Cerebellar nuclear complex (tissue), 1 donor: ENCODE measurements around the gene AARSD1.
"Not testable (repeated sequence)": the region's sequence is repeated elsewhere in the genome, so short reads cannot be mapped to it uniquely, and the experiment has no call there.

Experiments used
- DNase-seq, 2 experiments: peaks; one replicate each; lab custom pipeline; 2025; lab: John Stamatoyannopoulos, UW

The AARSD1 gene, protein sequence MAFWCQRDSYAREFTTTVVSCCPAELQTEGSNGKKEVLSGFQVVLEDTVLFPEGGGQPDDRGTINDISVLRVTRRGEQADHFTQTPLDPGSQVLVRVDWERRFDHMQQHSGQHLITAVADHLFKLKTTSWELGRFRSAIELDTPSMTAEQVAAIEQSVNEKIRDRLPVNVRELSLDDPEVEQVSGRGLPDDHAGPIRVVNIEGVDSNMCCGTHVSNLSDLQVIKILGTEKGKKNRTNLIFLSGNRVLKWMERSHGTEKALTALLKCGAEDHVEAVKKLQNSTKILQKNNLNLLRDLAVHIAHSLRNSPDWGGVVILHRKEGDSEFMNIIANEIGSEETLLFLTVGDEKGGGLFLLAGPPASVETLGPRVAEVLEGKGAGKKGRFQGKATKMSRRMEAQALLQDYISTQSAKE

DNA sequence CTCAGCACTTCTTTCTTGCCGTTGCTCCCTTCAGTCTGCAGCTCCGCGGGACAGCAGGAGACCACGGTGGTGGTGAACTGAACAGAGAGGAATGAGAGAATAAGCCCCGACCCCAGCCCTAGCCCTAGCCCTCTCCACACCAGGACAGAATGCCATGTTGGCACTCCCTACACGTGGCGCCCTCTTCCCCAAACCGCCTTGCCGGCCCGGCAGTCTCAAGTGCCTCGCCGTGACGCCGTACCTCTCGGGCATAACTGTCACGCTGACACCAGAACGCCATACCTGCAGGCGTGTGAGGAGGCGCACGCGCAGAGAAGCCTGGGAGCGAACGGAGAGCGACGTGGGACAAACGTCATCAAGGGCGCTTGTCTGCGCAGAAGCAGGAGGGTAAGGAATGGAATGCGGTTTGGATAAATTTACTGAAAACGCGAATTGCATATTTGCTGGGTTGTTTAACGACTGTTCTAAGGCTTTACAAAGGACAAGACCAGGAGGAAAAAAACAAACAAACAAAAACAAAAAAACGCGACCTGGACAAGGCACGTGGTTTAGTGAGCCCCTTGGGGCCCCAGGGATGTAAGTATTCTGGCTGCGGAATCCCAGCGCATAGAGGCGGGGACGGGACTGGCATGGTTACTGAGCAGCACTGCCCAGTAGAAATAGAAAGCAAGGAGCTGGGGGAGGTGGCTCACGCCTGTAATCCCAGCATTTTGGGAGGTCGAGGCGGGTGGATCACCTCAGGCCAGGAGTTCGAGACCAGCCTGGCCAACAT, at the start of gene AARSD1:
Gene AARSD1, minus strand, starts transcription at position 294 of the 772 bp plus-strand sequence. Its CDS starts 14 bp downstream, at position 280.
- peak; percentile 36 to 88 for DNase-seq

DNA sequence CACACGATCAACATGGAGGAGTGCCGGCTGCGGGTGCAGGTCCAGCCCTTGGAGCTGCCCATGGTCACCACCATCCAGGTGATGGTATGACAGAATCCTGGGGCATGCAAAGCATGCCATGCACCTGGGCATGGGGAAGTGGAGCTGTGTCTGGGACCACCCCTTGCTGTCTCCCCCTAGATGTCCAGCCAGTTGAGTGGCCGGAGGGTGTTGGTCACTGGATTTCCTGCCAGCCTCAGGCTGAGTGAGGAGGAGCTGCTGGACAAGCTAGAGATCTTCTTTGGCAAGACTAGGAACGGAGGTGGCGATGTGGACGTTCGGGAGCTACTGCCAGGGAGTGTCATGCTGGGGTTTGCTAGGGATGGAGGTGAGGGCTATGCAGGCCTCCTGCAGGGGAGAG, 49.0 kb upstream of the AARSD1 start:
- no peak for DNase-seq

DNA sequence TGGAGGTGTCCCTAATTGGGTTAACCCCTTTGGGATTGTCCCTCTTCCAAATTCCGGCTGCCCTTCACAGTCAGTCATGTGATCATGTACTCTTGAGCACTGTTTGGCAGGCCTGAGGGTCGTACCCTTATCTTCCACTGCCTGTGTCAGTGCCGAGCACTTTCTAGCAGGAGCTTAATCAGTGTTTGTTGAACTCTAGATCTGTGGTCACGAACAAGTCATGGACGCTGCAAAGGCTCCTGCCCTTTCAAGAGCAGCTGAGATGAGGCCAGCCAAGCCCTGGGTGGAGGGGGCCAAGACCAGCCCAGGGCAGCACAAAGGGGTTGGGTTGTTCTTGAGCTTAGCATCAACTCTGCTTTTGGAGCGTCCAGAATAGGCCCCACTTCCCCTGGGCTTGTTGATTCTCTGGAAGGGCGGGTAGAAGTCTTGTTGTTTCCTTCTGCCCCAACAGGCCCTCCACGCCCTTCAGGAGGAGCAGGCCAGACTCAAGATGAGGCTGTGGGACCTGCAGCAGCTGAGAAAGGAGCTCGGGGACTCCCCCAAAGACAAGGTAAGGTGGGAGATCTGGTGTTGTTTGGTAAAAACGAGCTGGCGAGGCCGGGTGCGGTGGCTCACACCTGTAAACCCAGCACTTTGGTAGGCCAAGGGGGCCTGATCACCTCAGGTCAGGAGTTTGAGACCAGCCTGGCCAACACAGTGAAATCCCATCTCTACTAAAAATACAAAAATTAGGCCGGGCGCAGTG, 47.6 kb upstream of the AARSD1 start:
- no peak for DNase-seq

DNA sequence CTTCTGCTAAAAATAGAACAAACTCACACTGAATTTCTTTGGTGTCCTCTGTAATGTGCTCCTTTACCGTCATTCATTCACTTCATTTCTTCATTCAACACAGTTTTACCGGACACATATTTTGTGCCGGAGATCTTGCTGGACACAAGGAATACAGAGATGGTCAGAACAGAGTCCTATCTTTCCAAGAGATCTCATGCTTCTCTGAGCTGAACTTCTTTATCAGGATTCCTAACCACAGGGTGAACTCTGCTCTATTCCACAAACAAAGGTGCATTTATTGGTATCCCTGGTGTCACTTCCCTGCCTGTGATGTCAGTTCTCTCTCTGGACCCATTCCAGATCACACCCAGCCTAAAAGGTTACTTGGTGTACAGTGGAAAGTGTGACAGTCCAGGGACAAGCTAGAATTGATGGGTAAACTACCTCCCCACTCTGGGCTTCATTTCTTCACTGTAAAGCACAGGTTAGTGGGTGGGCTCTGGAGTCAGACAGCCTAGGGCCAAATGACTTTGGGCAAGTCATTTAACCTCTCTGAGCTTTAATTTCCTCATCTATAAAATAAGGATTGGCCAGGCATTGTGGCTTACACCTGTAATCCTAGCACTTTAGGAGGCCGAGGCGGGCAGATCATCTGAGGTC, 46.5 kb upstream of the AARSD1 start:
- DNase-seq = no peak

DNA sequence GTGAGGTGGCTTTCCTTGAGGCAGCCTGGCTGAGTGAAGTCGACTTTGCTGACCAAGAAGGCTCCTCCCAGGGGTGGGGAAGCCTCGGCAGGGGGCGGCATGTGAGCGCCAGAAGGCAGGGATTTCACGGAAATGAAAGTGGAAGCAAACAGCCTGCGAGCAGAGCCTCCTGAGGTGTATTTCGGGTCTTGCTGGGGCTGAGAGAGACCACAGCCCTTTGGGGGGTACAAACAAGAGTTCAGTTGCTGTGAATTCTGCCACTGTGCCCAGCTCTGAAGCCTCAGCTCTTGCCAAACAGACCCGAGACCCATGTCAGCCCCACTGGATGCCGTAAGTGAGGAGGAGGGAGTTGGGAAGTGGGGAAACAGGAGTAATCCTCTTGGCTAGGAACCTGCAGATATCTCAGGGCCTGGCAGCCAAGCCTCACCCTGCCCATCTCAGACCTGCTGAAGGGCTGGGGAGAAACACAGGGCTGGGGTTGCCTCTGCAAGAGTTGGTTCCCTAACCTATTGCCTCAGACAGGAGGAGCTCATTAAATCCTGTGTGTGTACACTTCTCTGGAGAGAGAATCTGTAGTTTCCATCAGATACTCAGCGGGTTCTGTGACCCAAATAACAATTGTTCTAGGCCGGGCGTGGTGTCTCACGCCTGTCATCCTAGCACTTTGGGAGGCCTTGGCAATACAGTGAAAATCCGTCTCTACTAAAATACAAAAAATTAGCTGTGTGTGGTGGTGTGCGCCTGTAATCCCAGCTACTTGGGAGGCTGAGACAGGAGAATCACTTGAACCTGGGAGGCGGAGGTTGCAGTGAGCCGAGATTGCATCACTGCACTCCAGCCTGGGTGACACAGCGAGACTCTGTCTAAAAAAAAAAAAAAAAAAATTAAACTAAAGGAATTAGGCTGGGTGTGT, 42.6 kb upstream of the AARSD1 start, which contains the start of gene IFI35:
Gene IFI35, plus strand, starts transcription at position 146 of the 913 bp plus-strand sequence. Its CDS starts 164 bp downstream, at position 310.
- no peak for DNase-seq

DNA sequence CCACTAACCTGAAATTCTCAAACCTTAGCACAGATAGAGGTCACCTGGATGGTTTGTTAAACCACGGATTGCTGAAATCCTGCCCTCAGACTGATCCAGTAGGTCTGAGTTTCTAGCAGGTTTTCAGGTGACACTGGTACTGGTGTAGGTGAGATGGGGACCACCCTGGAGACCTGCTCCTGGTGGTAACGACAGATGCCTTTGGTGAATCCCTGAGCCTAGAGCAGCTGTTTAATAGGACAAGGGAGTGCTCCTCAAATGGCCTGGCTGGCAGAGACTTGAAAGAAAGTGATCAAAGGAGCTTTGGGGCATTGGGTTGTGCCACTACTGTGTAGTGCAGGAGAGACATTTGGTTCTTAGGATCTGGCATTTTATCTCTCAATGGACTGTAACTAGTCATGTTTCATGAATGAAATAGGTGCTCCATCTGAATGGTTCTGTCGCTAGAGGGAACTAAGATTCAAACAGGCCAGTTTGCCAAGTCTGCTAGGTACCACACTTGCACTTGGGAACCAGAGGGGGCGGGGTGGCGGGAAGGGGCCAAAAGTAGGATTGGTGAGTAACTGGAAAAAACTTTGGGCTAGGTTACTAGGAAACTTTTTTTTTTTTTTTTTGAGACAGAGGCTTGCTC, 39.4 kb upstream of the AARSD1 start:
- no peak for DNase-seq

DNA sequence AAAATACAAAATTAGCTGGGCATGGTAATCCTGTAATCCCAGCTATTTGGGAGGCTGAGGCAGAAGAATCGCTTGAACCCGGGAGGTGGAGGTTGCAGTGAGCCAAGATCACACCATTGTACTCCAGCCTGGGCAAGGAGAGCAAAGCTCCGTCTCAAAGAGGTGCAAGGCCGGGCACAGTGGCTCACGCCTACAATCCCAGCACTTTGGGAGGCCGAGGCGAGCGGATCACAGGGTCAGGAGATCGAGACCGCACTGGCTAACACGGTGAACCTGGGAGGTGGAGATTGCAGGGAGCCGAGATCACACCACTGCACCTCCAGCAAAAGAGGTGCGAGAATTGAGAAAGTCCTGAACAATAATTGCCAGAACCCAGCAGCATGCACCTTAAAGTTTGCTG, 36.6 kb upstream of the AARSD1 start:
- DNase-seq = not testable (repeated sequence)

DNA sequence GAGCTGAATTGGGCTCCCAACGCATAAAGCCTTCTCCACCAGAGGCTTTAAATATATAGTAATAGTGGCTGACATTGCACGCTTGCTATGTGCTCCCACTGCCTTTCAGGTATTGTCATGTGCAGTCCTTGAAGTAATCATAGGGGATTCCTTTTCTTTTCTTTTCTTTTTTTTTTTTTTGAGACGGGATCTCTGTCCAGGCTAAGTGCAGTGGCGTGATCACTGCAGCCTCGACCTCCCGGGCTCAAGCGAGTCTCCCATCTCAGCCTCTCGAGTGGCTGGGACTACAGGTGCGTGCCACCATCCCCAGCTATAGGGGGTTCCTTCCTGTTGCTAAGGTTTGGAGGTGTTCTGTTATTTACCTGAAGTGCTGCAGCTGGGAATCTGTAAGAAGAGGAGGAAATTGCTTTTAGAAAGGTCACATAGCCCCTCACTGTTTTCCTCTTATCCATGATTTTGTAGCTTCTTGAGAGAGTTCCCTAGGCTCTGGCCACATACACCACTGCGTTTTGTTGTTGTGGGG, 34.8 kb upstream of the AARSD1 start:
- no peak for DNase-seq

DNA sequence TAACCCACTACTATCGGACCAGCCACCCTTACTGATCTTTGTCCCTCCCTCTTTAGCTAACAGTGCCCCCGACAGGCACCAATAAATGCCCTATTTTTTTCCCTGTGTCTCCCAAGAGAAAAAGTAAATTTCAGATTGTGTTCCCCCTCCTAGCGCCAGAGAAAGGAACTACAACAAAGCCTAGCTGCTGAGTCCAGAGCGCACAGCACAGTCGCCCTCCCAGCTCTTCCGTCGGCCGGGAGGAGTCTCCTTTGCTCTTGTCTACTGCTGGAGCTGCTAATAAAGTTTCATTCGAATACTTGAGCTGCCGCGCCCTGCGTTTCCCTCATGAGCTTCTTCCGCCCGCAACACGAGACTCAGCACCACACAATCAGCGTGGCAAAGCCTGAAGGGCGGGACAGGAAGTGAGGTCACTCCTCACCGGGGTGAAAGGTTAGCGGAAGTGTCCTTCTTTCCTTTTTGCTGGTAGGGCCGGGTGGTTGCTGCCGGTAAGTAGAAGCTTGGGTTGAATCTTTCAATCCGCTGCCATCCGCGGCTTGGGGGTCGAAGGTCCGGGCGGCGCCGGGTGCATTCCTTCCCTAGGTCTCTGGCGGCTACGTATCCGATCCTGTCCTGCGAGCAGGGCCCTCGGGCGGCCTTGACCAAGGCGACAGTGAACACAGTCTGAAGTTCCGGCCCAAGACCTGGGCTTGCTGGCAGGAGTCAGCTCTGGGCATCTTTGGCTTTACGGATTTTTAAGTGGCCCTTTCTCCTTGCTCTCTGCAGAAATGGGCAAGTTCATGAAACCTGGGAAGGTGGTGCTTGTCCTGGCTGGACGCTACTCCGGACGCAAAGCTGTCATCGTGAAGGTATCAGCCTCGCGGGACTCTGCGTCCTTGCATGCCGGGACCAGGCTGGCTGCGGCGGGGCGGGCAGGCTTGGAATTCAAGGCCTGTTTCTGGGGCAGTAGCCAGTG, 34.0 kb upstream of the AARSD1 start, which contains the start of gene RPL27:
Gene RPL27, plus strand, starts transcription at position 436 of the 955 bp plus-strand sequence. Its CDS starts 332 bp downstream, at position 768.
- peak; percentile 89 to 97 for DNase-seq

DNA sequence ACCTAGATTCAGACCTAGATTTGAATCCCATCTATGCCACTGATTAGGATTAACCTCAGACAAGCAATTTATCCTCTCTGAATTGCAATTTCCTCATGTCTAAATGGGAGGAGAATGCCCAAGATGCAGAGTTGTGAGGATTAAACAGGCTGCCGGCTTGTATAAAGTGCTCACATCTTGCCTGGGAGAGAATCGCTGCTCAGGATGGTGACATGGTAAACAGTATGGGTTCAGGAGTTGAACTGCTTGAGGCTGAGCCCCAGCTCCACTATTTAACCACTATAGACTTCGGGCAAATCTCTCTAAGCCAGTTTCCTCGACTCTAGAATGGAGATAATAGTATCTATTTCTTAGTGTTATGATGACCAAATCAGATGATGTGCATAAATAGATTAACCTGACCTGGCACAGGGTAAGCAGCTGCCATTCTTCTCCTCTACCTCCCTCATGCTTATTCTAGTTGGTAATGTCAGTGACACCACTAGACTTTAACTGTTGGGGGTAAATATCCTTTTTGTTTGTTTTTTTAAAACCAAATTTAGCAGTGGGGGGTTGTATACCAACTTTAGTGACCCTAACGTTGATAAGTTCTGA, 33.2 kb upstream of the AARSD1 start:
- no peak for DNase-seq

DNA sequence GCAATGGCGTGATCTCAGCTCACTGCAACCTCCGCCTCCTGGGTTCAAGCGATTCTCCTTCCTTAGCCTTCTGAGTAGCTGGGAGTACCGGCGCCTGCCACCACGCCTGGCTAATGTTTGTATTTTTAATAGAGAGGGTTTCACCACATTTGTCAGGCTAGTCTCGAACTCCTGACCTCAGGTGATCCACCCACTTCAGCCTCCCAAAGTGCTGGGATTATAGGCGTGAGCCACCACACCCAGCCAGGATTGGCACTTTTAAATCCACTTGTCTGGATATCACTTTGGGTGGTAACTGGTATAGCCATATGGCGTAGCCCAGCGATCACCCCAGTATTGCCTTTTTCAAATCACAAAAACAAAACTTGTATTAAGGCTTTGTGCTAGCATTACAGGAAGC, 29.7 kb upstream of the AARSD1 start:
- not testable (repeated sequence) for DNase-seq

DNA sequence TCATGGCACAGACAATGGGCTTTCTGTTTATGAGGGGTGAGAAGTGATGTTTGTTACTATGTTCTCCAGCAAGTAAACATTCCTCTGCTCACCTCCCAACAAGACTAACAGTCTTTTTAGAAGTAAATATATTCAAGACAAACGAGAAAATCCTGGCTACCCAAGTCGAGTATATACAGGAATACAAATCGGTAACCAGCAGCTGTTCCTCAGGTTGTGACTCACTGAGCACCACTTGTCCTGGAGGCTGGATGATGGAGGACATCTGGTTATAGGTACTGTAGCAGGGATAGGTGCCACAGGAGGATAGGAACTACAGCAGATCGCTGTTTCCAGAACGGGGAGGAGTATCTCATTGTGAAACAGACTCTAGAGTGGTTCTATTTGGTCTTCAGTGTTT, 28.6 kb upstream of the AARSD1 start:
- DNase-seq = no peak

DNA sequence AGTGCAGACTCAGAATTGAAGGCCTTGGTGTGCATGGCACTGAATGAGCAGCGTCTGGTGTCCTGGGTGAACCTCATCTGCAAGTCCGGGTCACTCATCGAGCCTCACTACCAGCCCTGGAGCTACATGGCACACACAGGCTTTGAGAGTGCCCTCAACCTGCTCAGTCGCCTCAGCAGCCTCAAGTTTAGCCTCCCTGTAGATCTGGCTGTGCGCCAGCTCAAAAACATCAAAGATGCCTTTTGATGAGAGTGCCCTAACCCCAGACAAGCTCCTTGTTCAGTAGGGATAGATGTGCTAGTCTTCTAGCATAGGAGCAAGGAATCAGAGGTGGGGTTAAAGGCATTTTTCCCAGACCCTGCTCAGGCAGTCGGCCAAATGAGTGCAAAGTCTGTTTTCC, 27.2 kb upstream of the AARSD1 start:
- DNase-seq = no peak

DNA sequence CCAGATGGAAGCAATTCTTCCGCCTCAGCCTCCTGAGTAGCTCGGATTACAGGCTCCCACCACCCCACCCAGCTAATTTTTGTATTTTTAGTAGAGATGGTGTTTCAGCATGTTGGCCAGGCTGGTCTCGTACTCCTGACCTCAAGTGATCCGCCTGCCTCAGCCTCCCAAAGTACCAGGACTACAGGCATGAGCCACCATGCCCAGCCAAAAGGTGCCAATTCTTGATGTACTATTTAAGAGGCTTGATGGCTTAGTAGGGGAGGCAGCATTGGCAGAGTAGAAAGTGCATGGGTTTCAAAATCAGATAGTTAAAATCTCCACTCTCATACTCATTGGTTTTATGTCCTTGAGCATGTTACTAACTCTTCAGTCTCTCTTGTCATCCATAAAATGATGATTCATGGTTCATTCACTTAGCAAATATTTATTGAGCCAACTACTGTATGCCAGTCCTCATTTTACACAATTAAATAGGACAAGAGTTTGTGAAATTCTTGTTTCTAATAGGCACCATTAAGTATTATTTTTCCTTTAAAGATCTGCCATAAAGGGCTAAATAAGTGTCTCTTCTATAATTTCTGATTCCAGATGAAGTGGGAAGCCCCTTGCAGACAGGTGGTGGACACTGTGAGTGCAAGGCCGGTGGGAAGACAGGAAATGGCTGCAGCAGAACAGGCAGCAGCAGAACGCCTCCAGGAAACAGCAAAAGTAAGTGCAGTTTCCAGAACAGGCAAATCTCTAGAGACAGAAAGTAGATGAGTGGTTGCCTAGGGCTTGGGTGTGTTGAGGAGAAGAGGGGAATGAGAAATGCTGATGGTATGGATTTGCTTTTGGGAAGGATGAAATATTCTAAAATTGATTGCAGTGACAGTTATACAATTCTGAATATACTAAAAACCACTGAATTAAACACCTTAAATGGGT, 25.7 kb upstream of the AARSD1 start:
- no peak for DNase-seq

DNA sequence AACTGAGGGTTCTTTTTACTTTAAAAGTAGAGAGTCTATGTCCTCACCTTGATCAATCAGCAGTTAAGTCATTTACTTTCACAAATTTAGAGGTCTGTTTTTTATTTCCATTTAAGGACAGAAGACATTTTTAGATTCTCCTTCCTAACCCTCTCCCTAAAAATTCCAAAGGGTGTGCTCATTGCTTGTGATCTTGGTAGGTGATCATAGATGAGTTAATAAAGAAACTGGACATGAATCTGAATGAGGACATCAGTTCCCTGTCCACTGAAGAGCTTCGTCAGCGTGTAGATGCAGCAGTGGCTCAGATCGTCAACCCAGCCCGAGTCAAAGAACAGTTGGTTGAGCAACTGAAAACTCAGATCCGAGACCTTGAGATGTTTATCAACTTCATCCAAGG, 24.9 kb upstream of the AARSD1 start:
- no peak for DNase-seq

DNA sequence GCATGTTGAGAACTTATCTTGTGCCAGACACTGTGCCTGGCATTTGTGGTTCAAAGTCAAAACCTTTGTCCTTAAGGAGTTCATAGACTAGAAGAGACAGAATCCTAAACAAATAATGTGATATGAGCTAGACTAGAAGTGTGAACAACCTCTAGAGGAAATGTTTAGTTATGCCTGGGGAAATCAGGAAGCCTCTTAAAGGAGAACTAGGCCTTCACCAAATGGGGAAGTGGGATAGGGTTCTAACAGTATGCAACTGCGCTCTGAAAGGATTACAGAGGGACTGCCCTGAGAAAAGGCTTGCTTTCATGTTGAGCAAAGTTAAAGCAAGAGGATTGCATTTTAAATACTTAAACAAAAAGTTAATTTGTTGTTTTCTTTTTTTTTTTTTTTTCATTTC, 21.0 kb upstream of the AARSD1 start:
- no peak for DNase-seq

DNA sequence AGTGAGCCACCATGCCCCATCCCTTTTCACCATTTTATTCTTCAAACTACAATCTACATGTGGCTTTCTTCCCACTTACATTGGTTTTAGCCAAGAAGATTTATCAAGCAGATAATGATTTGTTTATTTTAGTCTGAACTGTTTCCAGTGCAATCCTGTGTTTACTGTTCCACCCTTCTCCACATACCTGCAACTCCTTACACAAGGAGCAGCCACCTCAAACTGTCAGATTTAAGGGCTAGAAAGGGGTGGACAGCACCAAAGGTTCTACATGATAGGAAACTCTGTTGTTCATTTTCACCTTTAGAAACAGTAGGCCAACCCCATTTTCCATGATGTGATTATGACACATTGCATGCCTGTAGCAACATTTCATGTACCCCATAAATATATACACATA, 18.0 kb upstream of the AARSD1 start:
- DNase-seq = no peak
